Smooth muscle cell (in vitro differentiated cells): ENCODE results near the gene PIK3R3. TPM values are rescaled to one million over a fixed set of nuclear protein-coding genes. Genes with fewer than 3 reads are reported as not detected.

Source experiments
- DNase-seq: peaks from one replicate; lab custom pipeline; 2025; ENCODE audit not compliant: unreplicated experiment; lab: John Stamatoyannopoulos, UW
- H2AFZ ChIP-seq: fragments of 200-600 bp; sonication (generic); 2 replicates; pipeline ENCODE4 v1.6.0; 2016; ENCODE audit warnings: antibody characterized with exemption, low read depth, mild to moderate bottlenecking
- H3F3A ChIP-seq: fragments of 200-600 bp; sonication (generic); 2 replicates; pipeline ENCODE4 v1.6.0; 2017; ENCODE audit warnings: antibody characterized with exemption, low read depth
- H3K27ac ChIP-seq: fragments of 200-600 bp; sonication (generic); 2 replicates; pipeline ENCODE4 v1.5.1; 2016; ENCODE audit warnings: low read depth, mild to moderate bottlenecking
- H3K27me3 ChIP-seq: fragments of 200-600 bp; sonication (generic); 2 replicates; pipeline ENCODE4 v1.6.1; 2016; ENCODE audit warnings: low read depth, mild to moderate bottlenecking
- H3K36me3 ChIP-seq: fragments of 200-600 bp; sonication (generic); 2 replicates; pipeline ENCODE4 v1.5.1; 2016; ENCODE audit warnings: low read depth
- H3K4me1 ChIP-seq: fragments of 200-600 bp; sonication (generic); 2 replicates; pipeline ENCODE4 v1.5.1; 2016; ENCODE audit warnings: low read depth
- H3K4me2 ChIP-seq: fragments of 200-600 bp; sonication (generic); 2 replicates; pipeline ENCODE4 v1.6.0; 2016; ENCODE audit warnings: mild to moderate bottlenecking
- H3K4me3 ChIP-seq: fragments of 200-600 bp; sonication (generic); 2 replicates; pipeline ENCODE4 v1.5.1; 2016; ENCODE audit warnings: mild to moderate bottlenecking
- H3K79me2 ChIP-seq: fragments of 200-600 bp; sonication (generic); 2 replicates; pipeline ENCODE4 v1.6.0; 2016; ENCODE audit warnings: low read depth, mild to moderate bottlenecking
- H3K9ac ChIP-seq: fragments of 200-600 bp; sonication (generic); 2 replicates; pipeline ENCODE4 v1.6.0; 2016; ENCODE audit warnings: low read depth
- H3K9me3 ChIP-seq: fragments of 200-600 bp; sonication (generic); replicated peaks from 2 replicates; pipeline ENCODE4 v1.5.1; 2016; ENCODE audit warnings: low read depth
- H4K20me1 ChIP-seq: fragments of 200-600 bp; sonication (generic); 2 replicates; pipeline ENCODE4 v1.6.0; 2016; ENCODE audit warnings: low read depth
- WGBS: methylation state at CpG from one replicate; pipeline ENCODE4 v1.1.7; 2016; ENCODE audit warnings: low lambda C conversion rate; 5-methylcytosine and 5-hydroxymethylcytosine counted together
- polyA plus RNA-seq: library from polyadenylated mRNA; unstranded; fragments of >200 nt; fragmentation: Nextera tagmentation; extraction: Ambion mirVana; gene quantifications from 2 replicates; pipeline ENCODE4 v1.2.1, GENCODE V29; 2016
- total RNA-seq: library from RNA; depleted of rRNA; stranded (reverse); fragments of >200 nt; gene quantifications from 2 replicates; pipeline ENCODE4 v1.2.3, GENCODE V29; 2014
- TF ChIP-seq, protein P1 (sequence below): fragments of 200-600 bp; sonication (generic); IDR thresholded peaks from 2 replicates; pipeline ENCODE4 v1.5.1; 2017; ENCODE audit warnings: borderline replicate concordance, mild to moderate bottlenecking, antibody characterized with exemption; ENCODE audit not compliant: insufficient read depth, poor library complexity, severe bottlenecking

The PIK3R3 gene
- total RNA-seq (5.6 TPM in 2 replicates), polyA plus RNA-seq (3.7 and 5.3 TPM in 2 replicates)

- H3K4me3 ChIP-seq = peak within 1 kb of the TSS; percentile 86
- no peaks in the 10 kb centered on the region for H3K9me3 ChIP-seq
- peak within 1 kb of the TSS; percentile 98 for H3K9ac ChIP-seq
- no peaks in the 10 kb centered on the region for H3K36me3 ChIP-seq
- peak within 1 kb of the TSS; percentile 92 for H2AFZ ChIP-seq
- H3F3A ChIP-seq = peaks cover 5% of the 10 kb centered on the region
- peaks cover 35% of the 10 kb centered on the region for H3K79me2 ChIP-seq
- H3K27ac ChIP-seq = peak within 1 kb of the TSS; percentile 99
- H3K27me3 ChIP-seq = no peaks in the 10 kb centered on the region
- WGBS = under 1% methylated on average over 55 of the region's 55 CpGs
- H3K4me1 ChIP-seq = peaks cover 39% of the 10 kb centered on the region
- TF ChIP-seq, protein P1, sequence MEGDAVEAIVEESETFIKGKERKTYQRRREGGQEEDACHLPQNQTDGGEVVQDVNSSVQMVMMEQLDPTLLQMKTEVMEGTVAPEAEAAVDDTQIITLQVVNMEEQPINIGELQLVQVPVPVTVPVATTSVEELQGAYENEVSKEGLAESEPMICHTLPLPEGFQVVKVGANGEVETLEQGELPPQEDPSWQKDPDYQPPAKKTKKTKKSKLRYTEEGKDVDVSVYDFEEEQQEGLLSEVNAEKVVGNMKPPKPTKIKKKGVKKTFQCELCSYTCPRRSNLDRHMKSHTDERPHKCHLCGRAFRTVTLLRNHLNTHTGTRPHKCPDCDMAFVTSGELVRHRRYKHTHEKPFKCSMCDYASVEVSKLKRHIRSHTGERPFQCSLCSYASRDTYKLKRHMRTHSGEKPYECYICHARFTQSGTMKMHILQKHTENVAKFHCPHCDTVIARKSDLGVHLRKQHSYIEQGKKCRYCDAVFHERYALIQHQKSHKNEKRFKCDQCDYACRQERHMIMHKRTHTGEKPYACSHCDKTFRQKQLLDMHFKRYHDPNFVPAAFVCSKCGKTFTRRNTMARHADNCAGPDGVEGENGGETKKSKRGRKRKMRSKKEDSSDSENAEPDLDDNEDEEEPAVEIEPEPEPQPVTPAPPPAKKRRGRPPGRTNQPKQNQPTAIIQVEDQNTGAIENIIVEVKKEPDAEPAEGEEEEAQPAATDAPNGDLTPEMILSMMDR = no peak
- H4K20me1 ChIP-seq = no peaks in the 10 kb centered on the region
- H3K4me2 ChIP-seq = peak within 1 kb of the TSS; percentile 93
- peak; percentile 99 for DNase-seq
Measured at GRCh38 chr1:46132529-46133180, at the start of gene PIK3R3. TSS of gene PIK3R3 (minus strand) at chr1:46132629. CDS start at chr1:46131952, 677 bp downstream.

DNA sequence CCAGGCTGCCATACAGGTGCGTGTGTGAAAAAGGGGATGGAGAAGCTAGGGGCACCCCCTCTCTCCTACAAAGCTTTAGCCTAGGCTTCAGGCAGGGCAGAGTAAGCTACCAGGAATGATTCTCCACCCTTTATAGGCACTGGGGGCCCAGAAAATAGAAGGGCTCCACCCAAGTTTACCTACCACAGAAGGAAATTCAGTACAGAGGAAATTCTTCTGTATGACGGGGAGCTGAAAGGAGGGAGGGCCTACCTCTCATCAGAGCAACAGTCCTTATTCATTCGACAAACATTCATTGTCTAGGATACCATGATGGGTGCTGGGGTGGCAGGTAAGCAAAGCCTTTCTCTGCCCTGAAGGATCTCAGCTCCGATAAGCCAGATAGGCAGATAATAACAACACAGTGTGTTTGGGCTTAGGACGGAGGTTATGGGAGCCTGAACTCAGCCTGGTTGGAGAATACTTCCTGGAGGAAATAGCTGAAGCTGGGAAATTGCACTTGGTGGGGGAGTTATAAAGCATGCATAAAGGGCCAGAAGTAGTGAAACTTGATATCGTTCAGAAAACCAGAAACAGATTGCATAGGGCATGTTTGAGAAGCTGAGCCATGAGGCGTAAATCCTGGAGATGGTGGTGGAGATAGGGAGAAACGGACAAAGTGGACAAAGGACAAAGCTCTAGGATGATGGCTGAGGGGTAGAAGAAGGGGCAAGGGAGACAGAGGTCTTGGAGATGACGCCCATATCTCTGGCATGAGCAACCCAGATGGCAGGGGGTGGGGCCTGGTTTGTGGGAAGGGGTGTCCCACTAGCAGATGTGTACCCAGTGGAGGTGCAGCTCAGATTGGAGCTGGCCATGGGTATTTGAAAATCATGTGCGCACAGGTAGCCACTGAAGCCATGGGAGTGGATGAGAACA lies 49.2 kb upstream of the PIK3R3 start:
- Histone ChIP-seq H3K27me3 (no peaks in the 10 kb centered on the region), H3K4me2 (no peak overlapping the region), H2AFZ (no peak overlapping the region), H3K9ac (no peak overlapping the region), H3K79me2 (no peaks in the 10 kb centered on the region), H4K20me1 (no peaks in the 10 kb centered on the region), H3K27ac (peak overlapping the region; percentile 11), H3K36me3 (no peaks in the 10 kb centered on the region), H3K4me3 (no peak overlapping the region), H3F3A (peaks cover 21% of the 10 kb centered on the region), H3K9me3 (no peaks in the 10 kb centered on the region), H3K4me1 (peaks cover 7% of the 10 kb centered on the region)
- no peak for DNase-seq
- WGBS = 53% methylated on average over 10 of the region's 10 CpGs
- TF ChIP-seq, protein P1 = no peak

GRCh38 chr1:46180082-46180616 lies 47.7 kb upstream of the PIK3R3 start:
- Histone ChIP-seq H3K4me1 (peaks cover 7% of the 10 kb centered on the region), H3K27ac (no peak overlapping the region), H3K4me3 (no peak overlapping the region), H3K9ac (no peak overlapping the region), H4K20me1 (no peaks in the 10 kb centered on the region), H3F3A (peaks cover 21% of the 10 kb centered on the region), H3K9me3 (no peaks in the 10 kb centered on the region), H2AFZ (no peak overlapping the region), H3K27me3 (no peaks in the 10 kb centered on the region), H3K4me2 (no peak overlapping the region), H3K36me3 (no peaks in the 10 kb centered on the region), H3K79me2 (no peaks in the 10 kb centered on the region)
- TF ChIP-seq, protein P1 = no peak
- WGBS = 69% methylated on average over 12 of the region's 12 CpGs
- no peak for DNase-seq
